ENCODE results near the gene CLSTN1. TPM values are rescaled to one million over a fixed set of nuclear protein-coding genes. Genes with fewer than 3 reads are reported as not detected.

Gene CLSTN1
- total RNA-seq, 5 donors from 2014 or later (not counting 1 experiment from before 2014, with no cell fraction given), result 84.6 to 105 (median 91.2) TPM

DNA sequence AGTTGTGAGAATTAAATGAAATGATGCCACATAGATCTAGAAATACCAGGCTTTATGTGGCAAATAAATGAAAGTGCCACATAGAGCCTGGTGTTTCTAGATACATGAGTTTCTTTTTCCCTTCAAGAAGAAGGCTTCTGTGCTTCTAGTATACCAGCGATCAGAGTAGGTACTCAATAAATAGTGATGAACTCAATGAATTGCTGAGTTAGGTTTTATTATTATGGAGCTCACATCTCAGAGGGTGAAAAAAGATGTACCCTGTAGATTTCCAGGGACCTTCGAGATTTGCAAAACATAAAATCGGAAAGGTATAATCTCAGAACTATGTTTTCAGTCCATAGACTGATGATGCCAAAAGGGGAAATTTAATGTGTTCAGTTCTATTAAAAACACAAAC lies 2.3 kb upstream of the CLSTN1 start:
- POLR2A ChIA-PET, result interaction anchor here in 1 of 2 donors (1.1 kb wide), 1 partner anchor 25 kb away, joined by 3 read pairs; no protein-coding TSS in a partner anchor
- Mint-ChIP-seq H3K4me3 (peak overlapping the region; percentile 61 to 92 (median 77)), H3K27me3 (no peaks in the 10 kb centered on the region), H3K4me1 (peaks cover 29 to 47% (median 34%) of the 10 kb centered on the region in 3 donors), H3K36me3 (no peaks in the 10 kb centered on the region), H3K27ac (peak overlapping the region; percentile 89 to 92), H3K9me3 (no peaks in the 10 kb centered on the region)
- CTCF ChIA-PET, result interaction anchor here (0.5 to 2.0 kb wide), 3 partner anchors 41 to 950 kb away, joined by 3 to 8 read pairs (median 5); no protein-coding TSS in a partner anchor
- peak overlapping the region; percentile 71 for H3K27ac ChIP-seq (ENCODE audit: low read length)
- no CpG with 5 or more reads among the region's 3 CpGs for WGBS (ENCODE audit: insufficient coverage)
- no peaks in the 10 kb centered on the region for H3K9me3 ChIP-seq
- H3K27me3 ChIP-seq (replicated peaks in 1 of 2; ENCODE audit: control insufficient read depth in 2 of 2, extremely low read depth in 1 of 2, insufficient read depth in 2 of 2, low read length in 1 of 2), result no peaks in the 10 kb centered on the region
- H3K4me3 ChIP-seq (ENCODE audit: control insufficient read depth in 1 of 2, extremely low read depth in 1 of 2, low read length in 1 of 2), result no peak overlapping the region
- no peaks in the 10 kb centered on the region for H3K36me3 ChIP-seq (ENCODE audit: control insufficient read depth in 2 of 2, extremely low read depth in 1 of 2, insufficient read depth in 1 of 2, low read length in 1 of 2)
- ATAC-seq (replicated peaks in 1 of 4), result no peak
- peaks cover 15 to 30% of the 10 kb centered on the region in 2 experiments for H3K4me1 ChIP-seq (ENCODE audit: control insufficient read depth in 1 of 2, extremely low read depth in 1 of 2, insufficient read depth in 2 of 2, low read length in 2 of 2)
- no peak for DNase-seq

DNA sequence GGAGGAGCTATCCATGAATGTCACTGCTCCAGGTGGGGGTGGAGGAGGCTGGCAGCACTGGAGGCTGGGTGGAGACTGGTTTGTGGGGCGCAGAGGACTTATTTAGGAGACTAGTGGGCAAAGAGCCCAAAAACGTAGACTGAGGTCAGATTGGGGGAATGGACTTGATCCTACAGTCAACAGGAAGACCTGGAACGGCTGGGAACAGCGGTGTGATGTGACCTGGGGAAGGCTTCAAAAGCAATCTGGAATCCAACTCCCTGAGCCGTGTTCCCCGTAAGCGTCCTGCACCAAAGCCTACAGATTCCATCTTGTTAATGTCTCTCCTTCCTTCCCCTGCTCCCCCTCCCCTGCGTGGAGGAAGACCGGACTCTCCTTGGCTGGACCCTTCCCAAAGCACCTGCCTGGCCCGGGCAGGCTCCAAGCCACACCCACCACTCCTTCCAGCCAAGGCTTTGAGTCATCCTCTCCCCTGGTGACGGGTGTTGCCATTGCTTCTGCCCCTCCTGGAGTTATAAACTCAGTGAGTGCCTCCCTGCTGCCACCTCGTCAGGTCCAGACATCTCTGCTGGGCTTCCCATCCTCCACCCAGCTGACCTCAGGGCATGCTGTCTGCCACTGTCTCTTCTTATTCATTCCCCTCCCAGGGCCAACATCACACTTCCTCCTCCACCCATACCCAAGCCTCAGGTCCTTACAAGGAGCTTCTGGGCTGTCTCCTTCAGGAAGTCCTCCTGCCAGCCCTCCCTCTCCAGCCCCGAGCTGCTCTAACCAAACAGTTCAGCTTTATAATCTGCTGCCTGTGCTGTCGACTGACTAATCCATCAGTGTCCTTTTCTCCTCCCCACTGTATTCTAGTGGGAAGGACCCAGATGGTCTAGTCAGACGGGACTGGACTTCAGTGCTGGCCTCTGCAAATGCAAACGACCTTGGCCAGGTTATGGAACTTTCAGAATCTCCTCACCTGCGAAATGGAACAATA lies 1.6 kb upstream of the CLSTN1 start:
- Histone ChIP-seq H3K36me3 (ENCODE audit: control insufficient read depth in 2 of 2, extremely low read depth in 1 of 2, insufficient read depth in 1 of 2, low read length in 1 of 2) (no peaks in the 10 kb centered on the region), H3K27me3 (replicated peaks in 1 of 2; ENCODE audit: control insufficient read depth in 2 of 2, extremely low read depth in 1 of 2, insufficient read depth in 2 of 2, low read length in 1 of 2) (no peaks in the 10 kb centered on the region), H3K4me1 (ENCODE audit: control insufficient read depth in 1 of 2, extremely low read depth in 1 of 2, insufficient read depth in 2 of 2, low read length in 2 of 2) (peaks cover 17 to 32% of the 10 kb centered on the region in 2 experiments), H3K4me3 (ENCODE audit: control insufficient read depth in 1 of 2, extremely low read depth in 1 of 2, low read length in 1 of 2) (no peak overlapping the region), H3K9me3 (no peaks in the 10 kb centered on the region), H3K27ac (ENCODE audit: low read length) (peak overlapping the region; percentile 71)
- Mint-ChIP-seq H3K4me3 (peak overlapping the region; percentile 61 to 92 (median 77)), H3K4me1 (peaks cover 36 to 54% (median 41%) of the 10 kb centered on the region in 3 donors), H3K27ac (peak overlapping the region; percentile 89 to 92), H3K36me3 (no peaks in the 10 kb centered on the region), H3K9me3 (no peaks in the 10 kb centered on the region), H3K27me3 (no peaks in the 10 kb centered on the region)
- ATAC-seq (replicated peaks in 1 of 4), result peak; percentile 8 to 36 (median 12)
- 35% methylated on average over 12 of the region's 17 CpGs for WGBS (ENCODE audit: insufficient coverage)
- DNase-seq, result peak in 16 of 35 experiments; percentile 6 to 63 (median 18)
- ChIA-PET CTCF (interaction anchor here (0.5 to 2.0 kb wide), 3 partner anchors 40 to 949 kb away, joined by 3 to 8 read pairs (median 5); no protein-coding TSS in a partner anchor), POLR2A (interaction anchor here in 1 of 2 donors (1.1 kb wide), 1 partner anchor 25 kb away, joined by 3 read pairs; no protein-coding TSS in a partner anchor)

DNA sequence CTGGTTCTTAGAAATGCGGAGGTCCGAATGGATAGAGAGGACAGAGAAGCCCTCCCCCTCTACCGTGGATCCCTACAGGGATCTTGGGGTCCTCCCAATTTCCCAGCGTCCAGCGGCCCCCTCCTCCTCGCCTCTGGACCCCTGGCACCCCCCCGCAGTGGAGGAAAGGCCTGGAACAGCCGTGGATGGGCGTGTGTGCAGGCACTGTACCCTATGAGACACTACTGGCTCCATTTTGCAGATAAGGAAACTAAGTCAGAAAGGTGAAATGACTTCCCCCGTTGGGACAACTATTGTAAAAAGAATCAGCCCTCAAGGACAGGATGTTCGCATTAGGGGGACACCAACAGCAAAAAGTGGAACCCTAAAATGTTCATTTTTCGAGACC lies 931 bp upstream of the CLSTN1 start:
- H3K27ac ChIP-seq (ENCODE audit: low read length), result peak overlapping the region; percentile 71
- CTCF ChIA-PET, result interaction anchor here in 1 of 2 donors (2.0 kb wide), 1 partner anchor 40 kb away, joined by 8 read pairs; no protein-coding TSS in a partner anchor
- Mint-ChIP-seq H3K4me1 (peaks cover 37 to 58% (median 42%) of the 10 kb centered on the region in 3 donors), H3K9me3 (no peaks in the 10 kb centered on the region), H3K27ac (peak overlapping the region; percentile 89 to 92), H3K4me3 (peak overlapping the region; percentile 61 to 92 (median 77)), H3K27me3 (no peaks in the 10 kb centered on the region), H3K36me3 (no peaks in the 10 kb centered on the region)
- no peaks in the 10 kb centered on the region for H3K9me3 ChIP-seq
- 56% methylated on average over 12 of the region's 12 CpGs for WGBS (ENCODE audit: insufficient coverage)
- ATAC-seq (replicated peaks in 1 of 4) (no peak), DNase-seq (no peak)
- POLR2A ChIA-PET, result no interaction called here
- no peaks in the 10 kb centered on the region for H3K36me3 ChIP-seq (ENCODE audit: control insufficient read depth in 2 of 2, extremely low read depth in 1 of 2, insufficient read depth in 1 of 2, low read length in 1 of 2)
- H3K4me3 ChIP-seq (ENCODE audit: control insufficient read depth in 1 of 2, extremely low read depth in 1 of 2, low read length in 1 of 2), result peak overlapping the region in 1 of 2 donors; percentile 73
- H3K4me1 ChIP-seq (ENCODE audit: control insufficient read depth in 1 of 2, extremely low read depth in 1 of 2, insufficient read depth in 2 of 2, low read length in 2 of 2), result peaks cover 17 to 37% of the 10 kb centered on the region in 2 experiments
- no peaks in the 10 kb centered on the region for H3K27me3 ChIP-seq (replicated peaks in 1 of 2; ENCODE audit: control insufficient read depth in 2 of 2, extremely low read depth in 1 of 2, insufficient read depth in 2 of 2, low read length in 1 of 2)

DNA sequence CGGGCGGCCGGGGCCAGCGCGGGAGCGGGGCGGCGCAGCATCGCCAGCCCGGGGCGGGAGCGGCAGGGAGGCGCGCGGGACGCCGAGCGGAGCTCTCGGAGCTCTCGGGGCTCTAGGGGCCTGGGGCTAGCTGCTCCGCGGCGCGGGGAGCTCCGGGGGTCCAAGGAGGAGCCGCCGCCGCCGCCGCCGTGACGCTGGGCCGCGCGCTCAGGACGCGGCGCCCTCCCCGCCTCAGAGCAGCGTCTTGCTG lies 147 bp downstream of the CLSTN1 start:
- no peak overlapping the region for H3K27ac Mint-ChIP-seq
- H3K4me3 Mint-ChIP-seq, result peak overlapping the region in 2 of 3 donors; percentile 72 to 92
- H3K36me3 Mint-ChIP-seq, result no peaks in the 10 kb centered on the region
- under 1% methylated on average over 40 of the region's 40 CpGs for WGBS (ENCODE audit: insufficient coverage)
- no peak overlapping the region for H3K27ac ChIP-seq (ENCODE audit: low read length)
- no peak for DNase-seq
- no peaks in the 10 kb centered on the region for H3K27me3 ChIP-seq (replicated peaks in 1 of 2; ENCODE audit: control insufficient read depth in 2 of 2, extremely low read depth in 1 of 2, insufficient read depth in 2 of 2, low read length in 1 of 2)
- H3K4me1 Mint-ChIP-seq, result peaks cover 37 to 63% (median 48%) of the 10 kb centered on the region in 3 donors
- no peaks in the 10 kb centered on the region for H3K9me3 Mint-ChIP-seq
- H3K9me3 ChIP-seq, result no peaks in the 10 kb centered on the region
- peak in 3 of 4 experiments; percentile 29 to 43 (median 36) for ATAC-seq (replicated peaks in 1 of 4)
- no peaks in the 10 kb centered on the region for H3K27me3 Mint-ChIP-seq
- H3K4me1 ChIP-seq (ENCODE audit: control insufficient read depth in 1 of 2, extremely low read depth in 1 of 2, insufficient read depth in 2 of 2, low read length in 2 of 2), result peaks cover 17 to 37% of the 10 kb centered on the region in 2 experiments
- H3K36me3 ChIP-seq (ENCODE audit: control insufficient read depth in 2 of 2, extremely low read depth in 1 of 2, insufficient read depth in 1 of 2, low read length in 1 of 2), result no peaks in the 10 kb centered on the region
- ChIA-PET POLR2A (interaction anchor here in 1 of 2 donors (0.5 kb wide), 1 partner anchor 21 kb away, joined by 5 read pairs; no protein-coding TSS in a partner anchor), CTCF (interaction anchor here in 1 of 2 donors (0.6 kb wide), 1 partner anchor 286 kb away, joined by 3 read pairs; no protein-coding TSS in a partner anchor)
- peak overlapping the region; percentile 85 to 90 for H3K4me3 ChIP-seq (ENCODE audit: control insufficient read depth in 1 of 2, extremely low read depth in 1 of 2, low read length in 1 of 2)

DNA sequence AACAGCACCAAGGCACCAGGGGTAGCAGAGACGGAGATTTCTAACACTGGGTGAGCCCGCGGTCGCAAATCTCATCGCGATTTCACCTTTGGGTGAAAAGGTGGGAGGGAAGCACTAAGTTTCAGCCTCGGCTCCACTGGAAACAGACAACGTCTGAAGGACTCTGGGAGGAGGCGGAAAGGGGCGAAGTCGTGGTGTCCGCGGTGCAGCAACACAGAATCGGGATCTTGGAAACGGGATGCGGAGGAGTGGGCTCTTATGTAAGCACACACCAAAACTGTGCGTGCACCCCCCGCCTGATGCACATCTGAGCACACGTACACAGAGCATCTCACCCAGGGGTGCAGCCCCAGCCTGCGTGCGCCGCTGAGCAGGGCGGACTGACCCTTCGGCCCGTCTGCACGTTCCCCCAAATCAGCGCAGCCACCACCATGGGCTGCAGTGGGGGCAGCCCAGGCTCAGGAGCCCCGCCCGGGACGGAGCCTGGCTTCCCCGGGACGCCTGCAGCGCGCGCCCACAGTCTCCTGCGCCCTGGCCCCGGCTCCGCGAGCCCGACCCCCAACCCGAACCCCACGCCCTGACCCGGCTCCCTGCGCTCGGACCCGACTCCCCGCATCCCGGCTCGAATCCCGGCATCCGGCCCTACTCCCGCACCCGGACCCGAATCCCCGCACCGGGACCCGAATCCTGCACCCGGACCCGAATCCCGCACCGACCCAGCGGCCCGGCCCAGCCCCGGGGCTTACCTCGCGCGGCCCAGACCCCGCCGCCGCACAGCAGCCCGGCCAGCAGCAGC lies 670 bp downstream of the CLSTN1 start:
- no peaks in the 10 kb centered on the region for H3K27me3 ChIP-seq (replicated peaks in 1 of 2; ENCODE audit: control insufficient read depth in 2 of 2, extremely low read depth in 1 of 2, insufficient read depth in 2 of 2, low read length in 1 of 2)
- Mint-ChIP-seq H3K36me3 (no peaks in the 10 kb centered on the region), H3K27me3 (no peaks in the 10 kb centered on the region), H3K4me3 (peak overlapping the region; percentile 92 to 97 (median 93)), H3K4me1 (peaks cover 37 to 63% (median 48%) of the 10 kb centered on the region in 3 donors), H3K9me3 (no peaks in the 10 kb centered on the region), H3K27ac (peak overlapping the region; percentile 86 to 89)
- peaks cover 0 to under 1% of the 10 kb centered on the region in 2 donors for H3K36me3 ChIP-seq (ENCODE audit: control insufficient read depth in 2 of 2, extremely low read depth in 1 of 2, insufficient read depth in 1 of 2, low read length in 1 of 2)
- DNase-seq (peak in 14 of 35 experiments; percentile 9 to 46 (median 18)), ATAC-seq (replicated peaks in 1 of 4) (peak; percentile 4 to 27 (median 10))
- under 1% methylated on average over 71 of the region's 71 CpGs for WGBS (ENCODE audit: insufficient coverage)
- H3K4me3 ChIP-seq (ENCODE audit: control insufficient read depth in 1 of 2, extremely low read depth in 1 of 2, low read length in 1 of 2), result peak overlapping the region; percentile 85 to 90
- no peaks in the 10 kb centered on the region for H3K9me3 ChIP-seq
- H3K27ac ChIP-seq (ENCODE audit: low read length), result no peak overlapping the region
- ChIA-PET CTCF (interaction anchor here in 1 of 2 donors (0.6 to 2.3 kb wide), 2 partner anchors 38 to 286 kb away, joined by 3 to 12 read pairs; no protein-coding TSS in a partner anchor), POLR2A (interaction anchor here in 1 of 2 donors (0.5 kb wide), 1 partner anchor 19 kb away, joined by 10 read pairs; no protein-coding TSS in a partner anchor)
- H3K4me1 ChIP-seq (ENCODE audit: control insufficient read depth in 1 of 2, extremely low read depth in 1 of 2, insufficient read depth in 2 of 2, low read length in 2 of 2), result peaks cover 17 to 37% of the 10 kb centered on the region in 2 experiments

Measured in T-cell (primary cell).